Measurements from ENCODE around the gene LIX1.

GRCh38 chr5:97090944-97091343 lies 51.5 kb downstream of the LIX1 start:
- no peak for TF ChIP-seq CTCF (IDR thresholded peaks at IDR 0.05; ENCODE audit: low read depth, low read length, missing input control)
- no peak for TF ChIP-seq RAD21 (IDR thresholded peaks at IDR 0.05)
- no peak for TF ChIP-seq EGR1 (IDR thresholded peaks at IDR 0.05; ENCODE audit: low read depth in 2 of 2)
- TF ChIP-seq, protein P1, sequence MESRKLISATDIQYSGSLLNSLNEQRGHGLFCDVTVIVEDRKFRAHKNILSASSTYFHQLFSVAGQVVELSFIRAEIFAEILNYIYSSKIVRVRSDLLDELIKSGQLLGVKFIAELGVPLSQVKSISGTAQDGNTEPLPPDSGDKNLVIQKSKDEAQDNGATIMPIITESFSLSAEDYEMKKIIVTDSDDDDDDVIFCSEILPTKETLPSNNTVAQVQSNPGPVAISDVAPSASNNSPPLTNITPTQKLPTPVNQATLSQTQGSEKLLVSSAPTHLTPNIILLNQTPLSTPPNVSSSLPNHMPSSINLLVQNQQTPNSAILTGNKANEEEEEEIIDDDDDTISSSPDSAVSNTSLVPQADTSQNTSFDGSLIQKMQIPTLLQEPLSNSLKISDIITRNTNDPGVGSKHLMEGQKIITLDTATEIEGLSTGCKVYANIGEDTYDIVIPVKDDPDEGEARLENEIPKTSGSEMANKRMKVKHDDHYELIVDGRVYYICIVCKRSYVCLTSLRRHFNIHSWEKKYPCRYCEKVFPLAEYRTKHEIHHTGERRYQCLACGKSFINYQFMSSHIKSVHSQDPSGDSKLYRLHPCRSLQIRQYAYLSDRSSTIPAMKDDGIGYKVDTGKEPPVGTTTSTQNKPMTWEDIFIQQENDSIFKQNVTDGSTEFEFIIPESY (IDR thresholded peaks at IDR 0.05) = no peak
- TF ChIP-seq ATF3 (IDR thresholded peaks at IDR 0.05) = no peak
- TF ChIP-seq TAF1 (conservative IDR thresholded peaks at IDR 0.05) = no peak
- TF ChIP-seq GABPA (IDR thresholded peaks at IDR 0.05 in 1 of 2, conservative IDR thresholded peaks at IDR 0.05 in 1 of 2) = no peak
- TF ChIP-seq, protein P2, sequence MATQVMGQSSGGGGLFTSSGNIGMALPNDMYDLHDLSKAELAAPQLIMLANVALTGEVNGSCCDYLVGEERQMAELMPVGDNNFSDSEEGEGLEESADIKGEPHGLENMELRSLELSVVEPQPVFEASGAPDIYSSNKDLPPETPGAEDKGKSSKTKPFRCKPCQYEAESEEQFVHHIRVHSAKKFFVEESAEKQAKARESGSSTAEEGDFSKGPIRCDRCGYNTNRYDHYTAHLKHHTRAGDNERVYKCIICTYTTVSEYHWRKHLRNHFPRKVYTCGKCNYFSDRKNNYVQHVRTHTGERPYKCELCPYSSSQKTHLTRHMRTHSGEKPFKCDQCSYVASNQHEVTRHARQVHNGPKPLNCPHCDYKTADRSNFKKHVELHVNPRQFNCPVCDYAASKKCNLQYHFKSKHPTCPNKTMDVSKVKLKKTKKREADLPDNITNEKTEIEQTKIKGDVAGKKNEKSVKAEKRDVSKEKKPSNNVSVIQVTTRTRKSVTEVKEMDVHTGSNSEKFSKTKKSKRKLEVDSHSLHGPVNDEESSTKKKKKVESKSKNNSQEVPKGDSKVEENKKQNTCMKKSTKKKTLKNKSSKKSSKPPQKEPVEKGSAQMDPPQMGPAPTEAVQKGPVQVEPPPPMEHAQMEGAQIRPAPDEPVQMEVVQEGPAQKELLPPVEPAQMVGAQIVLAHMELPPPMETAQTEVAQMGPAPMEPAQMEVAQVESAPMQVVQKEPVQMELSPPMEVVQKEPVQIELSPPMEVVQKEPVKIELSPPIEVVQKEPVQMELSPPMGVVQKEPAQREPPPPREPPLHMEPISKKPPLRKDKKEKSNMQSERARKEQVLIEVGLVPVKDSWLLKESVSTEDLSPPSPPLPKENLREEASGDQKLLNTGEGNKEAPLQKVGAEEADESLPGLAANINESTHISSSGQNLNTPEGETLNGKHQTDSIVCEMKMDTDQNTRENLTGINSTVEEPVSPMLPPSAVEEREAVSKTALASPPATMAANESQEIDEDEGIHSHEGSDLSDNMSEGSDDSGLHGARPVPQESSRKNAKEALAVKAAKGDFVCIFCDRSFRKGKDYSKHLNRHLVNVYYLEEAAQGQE (IDR thresholded peaks at IDR 0.05) = no peak
- TF ChIP-seq MAX (IDR thresholded peaks at IDR 0.05) = no peak
